ENCODE measurements around the gene BLOC1S4.

DNA sequence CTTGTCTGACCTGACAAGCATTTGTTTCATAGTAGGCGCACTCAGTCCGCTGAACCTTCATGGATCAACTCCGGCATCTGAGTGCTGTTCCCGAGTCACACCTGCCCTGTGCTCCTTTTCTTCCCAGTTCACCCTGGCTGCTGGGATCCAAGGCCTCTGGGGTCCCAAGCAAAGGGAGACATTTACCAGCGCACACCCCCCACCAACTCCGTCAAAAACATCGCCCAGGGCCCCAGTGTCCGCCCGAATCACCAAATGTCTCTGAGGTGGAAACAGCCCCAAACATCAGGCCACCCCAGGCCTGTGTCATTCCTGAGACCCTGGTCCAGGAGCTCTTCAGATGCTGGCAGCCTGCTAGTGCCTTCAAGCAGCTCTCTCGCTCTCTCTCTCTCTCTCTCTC lies 5.1 kb downstream of the BLOC1S4 start:
- TF ChIP-seq POLR2AphosphoS5 (IDR thresholded peaks at IDR 0.05; ENCODE audit: borderline replicate concordance, low read depth, low read length), result no peak
- TF ChIP-seq EZH2 (IDR thresholded peaks at IDR 0.05), result no peak

All from SK-N-MC (cell line).